Gastrocnemius medialis (tissue), 4 donors: ENCODE results near the gene TNS4. TPM values are rescaled to one million over a fixed set of nuclear protein-coding genes. Genes with fewer than 3 reads are reported as not detected.

Experiments
- ATAC-seq, 2 donors: fragments of 150-250 bp; one replicate each; pipeline ENCODE4 v1.9.1; 2016
- DNase-seq, 2 donors: peaks; one replicate each; pipeline ENCODE4 v3.0.0-alpha.2; 2019
- H3K27ac ChIP-seq, 4 donors: fragments of 200-600 bp; sonication (generic); 1 replicate in 1 of 4; 2 replicates in 3 of 4; pipeline ENCODE4 v1.5.1; 2016 to 2018; ENCODE audit warnings: mild to moderate bottlenecking in 2 of 4, moderate library complexity in 1 of 4
- H3K27me3 ChIP-seq, 3 donors: fragments of 200-600 bp; sonication (generic) in 2 of 3; 1 replicate in 1 of 3; 2 replicates in 2 of 3; pipeline versions ENCODE4 v1.5.1 to v1.6.0; 2016 to 2019; ENCODE audit warnings: mild to moderate bottlenecking in 1 of 3, moderate library complexity in 1 of 3
- H3K36me3 ChIP-seq, 2 donors: fragments of 200-600 bp; sonication (generic) in 1 of 2; one replicate each; pipeline ENCODE4 v1.5.1; 2017 to 2018
- H3K4me1 ChIP-seq, 2 donors: fragments of 200-600 bp; sonication (generic) in 1 of 2; one replicate each; pipeline ENCODE4 v1.5.1; 2016 to 2017; ENCODE audit warnings: mild to moderate bottlenecking in 2 of 2
- H3K4me3 ChIP-seq, 4 donors: fragments of 200-600 bp; sonication (generic) in 3 of 4; 1 replicate in 1 of 4; 2 replicates in 3 of 4; pipeline ENCODE4 v1.5.1; 2016 to 2019; ENCODE audit warnings: mild to moderate bottlenecking in 2 of 4
- H3K9me3 ChIP-seq, 3 donors: fragments of 200-600 bp; sonication (generic) in 2 of 3; 1 replicate in 1 of 3; 2 replicates in 2 of 3; pipeline ENCODE4 v1.5.1; 2016 to 2019
- POLR2A ChIP-seq, 2 donors: fragments of 450-650 bp; IDR thresholded peaks; one replicate each; pipeline ENCODE4 v1.6.1; 2017; ENCODE audit warnings: antibody characterized with exemption in 2 of 2, mild to moderate bottlenecking in 2 of 2, moderate library complexity in 2 of 2
- in situ Hi-C, 4 donors: fragments of 200-750 bp; cut with MboI; loops; one replicate each; pipeline versions ENCODE4 v1.15.0 to v1.8.0; 2017; ENCODE audit warnings: low sequenced_read_pairs in 4 of 4
- intact Hi-C: fragments of 100-400 bp; cut with DNase I; formaldehyde crosslinking; loops from one replicate; pipeline ENCODE4 v1.15.1; 2023; ENCODE audit warnings: low total_unique reads
- total RNA-seq, 4 donors: library from RNA; depleted of rRNA; stranded (reverse); fragments of >200 nt; gene quantifications; one replicate each; pipeline versions ENCODE4 v1.1.0 to v1.2.3, GENCODE V29; 2016
- TF ChIP-seq, protein P1 (sequence below), 5 experiments: fragments of 450-650 bp in 3 of 5; fragments of 200-600 bp in 2 of 5; sonication (generic) in 2 of 5; IDR thresholded peaks in 4 of 5; conservative IDR thresholded peaks in 1 of 5; 1 replicate in 4 of 5; 2 replicates in 1 of 5; pipeline ENCODE4 v1.5.1; 2016 to 2019; ENCODE audit warnings: antibody characterized with exemption in 5 of 5, mild to moderate bottlenecking in 3 of 5, moderate library complexity in 3 of 5

TNS4 gene
- total RNA-seq, 4 donors from 2014 or later: 0.18 TPM; not detected in 3

DNA sequence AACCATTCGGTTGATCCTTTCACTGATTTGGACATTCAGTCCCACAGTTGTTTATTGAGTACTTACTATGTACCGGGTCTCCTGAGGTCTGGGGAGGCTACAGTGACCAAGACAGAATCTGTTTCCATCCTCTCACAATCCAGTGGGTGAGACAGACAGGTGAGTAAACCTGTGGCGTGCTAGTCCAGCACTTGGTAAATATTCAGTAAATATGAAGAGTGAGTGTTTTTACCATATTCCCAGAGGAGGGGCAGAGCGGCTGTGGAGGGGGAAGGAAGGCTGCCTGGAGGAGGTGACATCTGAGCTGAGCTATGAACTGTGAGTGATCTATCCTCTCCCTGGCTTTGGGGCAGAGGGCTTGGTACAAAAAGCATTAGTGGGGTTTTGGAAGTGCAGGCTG is 32.5 kb upstream of the TNS4 start:
- in situ Hi-C loops: loop anchor here (5.0 to 25.0 kb wide), 3 partner anchors 89 to 97 kb away; partner anchors contain the start of gene IGFBP4 (in 4 of the 4)
- H3K4me1 ChIP-seq: peaks cover 24 to 34% of the 10 kb centered on the region in 2 donors

DNA sequence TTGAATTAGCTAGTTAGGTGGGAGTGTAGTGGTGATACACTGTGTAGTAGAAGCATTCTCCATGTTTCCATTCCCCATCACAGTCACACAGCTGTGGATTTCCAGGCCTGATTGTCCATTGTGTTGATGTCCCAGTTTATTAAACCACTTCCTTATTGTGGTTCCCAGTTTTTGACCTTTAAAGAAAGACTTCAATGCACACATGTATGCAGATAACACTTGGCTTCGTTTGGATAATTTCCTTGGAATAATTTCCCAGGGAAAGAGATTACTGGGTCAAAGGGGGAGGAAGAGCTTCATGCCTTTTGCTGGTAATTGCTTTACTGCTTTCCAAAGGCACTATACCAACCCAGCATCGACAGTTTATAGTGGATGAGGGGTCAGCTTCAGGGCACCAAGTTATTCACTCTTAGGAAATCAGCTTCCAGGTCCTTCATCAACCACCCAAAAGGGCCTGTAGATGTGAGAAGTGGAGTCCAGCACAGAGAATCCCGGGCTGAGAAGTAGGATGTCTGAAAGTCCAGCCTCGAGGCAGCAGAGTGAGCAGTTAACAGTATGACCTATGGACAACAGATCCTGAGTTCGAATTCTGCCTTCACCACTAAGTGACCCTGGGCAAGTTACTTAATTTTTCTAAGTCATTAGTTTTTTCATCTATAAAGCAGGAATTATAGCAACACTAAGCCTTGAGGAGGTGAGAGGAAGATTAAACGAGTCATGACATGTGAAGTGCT is 31.3 kb upstream of the TNS4 start:
- DNase-seq: no peak

More for the DNA sequence above, 32.5 kb upstream of the TNS4 start:
- ATAC-seq: no peak
- TF ChIP-seq POLR2A (IDR thresholded peaks at IDR 0.05): no peak
- TF ChIP-seq, protein P1, sequence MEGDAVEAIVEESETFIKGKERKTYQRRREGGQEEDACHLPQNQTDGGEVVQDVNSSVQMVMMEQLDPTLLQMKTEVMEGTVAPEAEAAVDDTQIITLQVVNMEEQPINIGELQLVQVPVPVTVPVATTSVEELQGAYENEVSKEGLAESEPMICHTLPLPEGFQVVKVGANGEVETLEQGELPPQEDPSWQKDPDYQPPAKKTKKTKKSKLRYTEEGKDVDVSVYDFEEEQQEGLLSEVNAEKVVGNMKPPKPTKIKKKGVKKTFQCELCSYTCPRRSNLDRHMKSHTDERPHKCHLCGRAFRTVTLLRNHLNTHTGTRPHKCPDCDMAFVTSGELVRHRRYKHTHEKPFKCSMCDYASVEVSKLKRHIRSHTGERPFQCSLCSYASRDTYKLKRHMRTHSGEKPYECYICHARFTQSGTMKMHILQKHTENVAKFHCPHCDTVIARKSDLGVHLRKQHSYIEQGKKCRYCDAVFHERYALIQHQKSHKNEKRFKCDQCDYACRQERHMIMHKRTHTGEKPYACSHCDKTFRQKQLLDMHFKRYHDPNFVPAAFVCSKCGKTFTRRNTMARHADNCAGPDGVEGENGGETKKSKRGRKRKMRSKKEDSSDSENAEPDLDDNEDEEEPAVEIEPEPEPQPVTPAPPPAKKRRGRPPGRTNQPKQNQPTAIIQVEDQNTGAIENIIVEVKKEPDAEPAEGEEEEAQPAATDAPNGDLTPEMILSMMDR (IDR thresholded peaks at IDR 0.05 in 4 of 5, conservative IDR thresholded peaks at IDR 0.05 in 1 of 5): no peak
- DNase-seq: peak in 1 of 2 donors; percentile 4
- no peak overlapping the region for H3K4me3 ChIP-seq
- H3K27ac ChIP-seq: peak overlapping the region in 3 of 4 donors; percentile 66 to 80 (median 72)
- no peaks in the 10 kb centered on the region for H3K9me3 ChIP-seq
- H3K36me3 ChIP-seq: no peaks in the 10 kb centered on the region
- intact Hi-C loops: loop anchor here (1.0 to 5.0 kb wide), 6 partner anchors 37 to 232 kb away; no protein-coding TSS in a partner anchor
- H3K27me3 ChIP-seq: no peaks in the 10 kb centered on the region

DNA sequence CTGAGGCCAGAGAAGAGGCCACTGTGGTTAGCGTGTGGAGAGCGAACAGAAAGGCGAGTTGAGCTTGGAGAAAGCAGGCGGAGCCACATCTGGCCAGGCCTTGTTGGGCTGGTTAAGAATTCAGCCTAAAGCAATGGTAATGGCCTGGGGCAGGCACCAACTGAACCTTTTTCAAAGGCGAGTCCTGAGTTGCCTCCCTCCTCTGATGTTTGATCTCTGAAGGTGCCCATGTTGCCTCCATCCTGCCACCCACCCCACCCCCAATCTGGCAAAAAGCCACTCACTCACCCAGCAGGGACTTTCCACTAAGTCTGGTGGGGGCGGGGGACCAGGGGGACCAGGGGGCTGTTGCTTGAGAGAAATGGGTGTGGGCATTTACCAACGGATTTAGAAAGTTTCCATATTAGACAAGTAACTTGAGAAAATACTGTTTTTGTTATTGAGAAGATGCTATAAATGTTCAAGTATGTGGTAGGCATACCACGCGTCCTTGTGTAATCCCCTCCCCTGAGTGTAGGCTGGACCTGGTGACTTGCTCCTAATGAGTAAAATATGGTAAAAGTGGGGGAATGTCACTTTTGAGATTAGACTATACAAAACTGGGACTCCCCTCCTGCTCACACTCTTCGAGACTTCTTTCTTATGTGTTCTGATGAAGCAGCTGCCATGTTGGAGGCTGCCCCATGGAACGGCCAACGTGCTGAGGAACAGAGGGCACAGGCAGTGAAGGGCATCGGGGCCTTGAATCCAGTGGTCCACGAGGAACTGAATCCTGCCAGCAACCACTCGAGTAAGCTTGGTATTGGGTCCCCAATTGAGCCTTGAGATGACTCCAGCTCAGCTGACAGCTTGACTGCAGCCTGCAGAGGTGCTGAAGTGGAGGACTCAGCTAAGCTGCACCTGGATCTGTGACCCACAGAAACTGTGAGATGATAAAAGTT is 29.9 kb upstream of the TNS4 start:
- no peak for ATAC-seq
- peak in 1 of 2 donors; percentile 11 for DNase-seq
- no peaks in the 10 kb centered on the region for H3K9me3 ChIP-seq
- peak overlapping the region in 1 of 4 donors; percentile 46 for H3K27ac ChIP-seq
- intact Hi-C loops (loop anchor here (5.0 kb wide), 3 partner anchors 34 to 229 kb away; no protein-coding TSS in a partner anchor), in situ Hi-C loops (loop anchor here (5.0 to 25.0 kb wide), 3 partner anchors 87 to 94 kb away; partner anchors contain the start of gene IGFBP4 (in 4 of the 4))
- no peak overlapping the region for H3K4me3 ChIP-seq
- peaks cover 15 to 17% of the 10 kb centered on the region in 2 donors for H3K4me1 ChIP-seq
- H3K36me3 ChIP-seq: no peaks in the 10 kb centered on the region
- H3K27me3 ChIP-seq: no peaks in the 10 kb centered on the region
- TF ChIP-seq, protein P1 (IDR thresholded peaks at IDR 0.05 in 4 of 5, conservative IDR thresholded peaks at IDR 0.05 in 1 of 5): no peak
- no peak for TF ChIP-seq POLR2A (IDR thresholded peaks at IDR 0.05)

More for the DNA sequence above, 31.3 kb upstream of the TNS4 start:
- Histone ChIP-seq H3K27ac (peak overlapping the region in 3 of 4 donors; percentile 46 to 80 (median 52)), H3K4me3 (no peak overlapping the region), H3K36me3 (no peaks in the 10 kb centered on the region), H3K27me3 (no peaks in the 10 kb centered on the region), H3K4me1 (peaks cover 13 to 22% of the 10 kb centered on the region in 2 donors), H3K9me3 (no peaks in the 10 kb centered on the region)
- in situ Hi-C loops: loop anchor here (5.0 to 25.0 kb wide), 3 partner anchors 88 to 95 kb away; partner anchors contain the start of gene IGFBP4 (in 4 of the 4)
- intact Hi-C loops: loop anchor here (1.0 to 5.0 kb wide), 6 partner anchors 35 to 230 kb away; no protein-coding TSS in a partner anchor
- ATAC-seq: no peak
- TF ChIP-seq, protein P1 (IDR thresholded peaks at IDR 0.05 in 4 of 5, conservative IDR thresholded peaks at IDR 0.05 in 1 of 5): no peak
- TF ChIP-seq POLR2A (IDR thresholded peaks at IDR 0.05): no peak

DNA sequence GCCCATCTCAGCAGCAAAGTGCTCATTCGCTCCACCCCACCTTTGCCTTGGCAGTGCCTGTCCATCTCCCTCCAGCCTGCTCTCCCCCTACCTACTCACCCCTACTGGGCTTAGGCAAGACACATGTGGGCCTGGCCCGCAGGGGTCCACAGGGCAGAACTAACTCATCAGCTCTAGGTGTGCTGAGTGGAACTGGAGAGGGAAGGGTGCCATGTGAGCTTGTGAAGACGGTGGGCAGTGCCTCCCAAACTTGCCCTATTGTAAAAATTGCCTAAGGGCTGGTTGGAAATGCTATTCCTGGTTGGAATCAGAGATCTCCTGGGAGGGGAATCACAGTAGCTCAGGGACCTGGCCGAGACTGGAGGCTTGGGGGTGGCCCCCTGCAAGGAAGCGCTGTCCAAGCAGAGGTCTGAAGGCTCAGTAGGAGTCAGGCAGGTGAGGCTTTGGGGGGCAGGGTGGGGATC is 29.1 kb upstream of the TNS4 start:
- peak in 1 of 2 donors; percentile 6 for DNase-seq
- Histone ChIP-seq H3K27ac (no peak overlapping the region), H3K36me3 (no peaks in the 10 kb centered on the region), H3K4me1 (peaks cover 7 to 14% of the 10 kb centered on the region in 2 donors), H3K27me3 (no peaks in the 10 kb centered on the region), H3K4me3 (no peak overlapping the region), H3K9me3 (no peaks in the 10 kb centered on the region)
- in situ Hi-C loops: loop anchor here (5.0 to 25.0 kb wide), 3 partner anchors 86 to 93 kb away; partner anchors contain the start of gene IGFBP4 (in 4 of the 4)
- no peak for ATAC-seq
- intact Hi-C loops: loop anchor here (5.0 kb wide), 3 partner anchors 33 to 228 kb away; no protein-coding TSS in a partner anchor
- TF ChIP-seq, protein P1 (IDR thresholded peaks at IDR 0.05 in 4 of 5, conservative IDR thresholded peaks at IDR 0.05 in 1 of 5): no peak
- no peak for TF ChIP-seq POLR2A (IDR thresholded peaks at IDR 0.05)
